Stimulated activated CD4-positive, alpha-beta T cell treated with anti-CD3 and anti-CD28 coated beads, Interleukin-12 subunit alpha, Interleukin-12 subunit beta, amount 100 ng/mL, for 48 hours (primary cell): Measurements from ENCODE around the gene ATAD3C.

Source experiments
- DNase-seq, 3 donors: peaks; one replicate each; pipeline ENCODE4 v3.0.0-alpha.2; 2020; ENCODE audit warnings: low read depth in 2 of 3, low spot score in 1 of 3

ATAD3C gene

GRCh38 chr1:1430992-1431844 lies 18.3 kb upstream of the ATAD3C start:
- no peak for DNase-seq

GRCh38 chr1:1431845-1432273 lies 17.6 kb upstream of the ATAD3C start:
- DNase-seq = no peak

DNA sequence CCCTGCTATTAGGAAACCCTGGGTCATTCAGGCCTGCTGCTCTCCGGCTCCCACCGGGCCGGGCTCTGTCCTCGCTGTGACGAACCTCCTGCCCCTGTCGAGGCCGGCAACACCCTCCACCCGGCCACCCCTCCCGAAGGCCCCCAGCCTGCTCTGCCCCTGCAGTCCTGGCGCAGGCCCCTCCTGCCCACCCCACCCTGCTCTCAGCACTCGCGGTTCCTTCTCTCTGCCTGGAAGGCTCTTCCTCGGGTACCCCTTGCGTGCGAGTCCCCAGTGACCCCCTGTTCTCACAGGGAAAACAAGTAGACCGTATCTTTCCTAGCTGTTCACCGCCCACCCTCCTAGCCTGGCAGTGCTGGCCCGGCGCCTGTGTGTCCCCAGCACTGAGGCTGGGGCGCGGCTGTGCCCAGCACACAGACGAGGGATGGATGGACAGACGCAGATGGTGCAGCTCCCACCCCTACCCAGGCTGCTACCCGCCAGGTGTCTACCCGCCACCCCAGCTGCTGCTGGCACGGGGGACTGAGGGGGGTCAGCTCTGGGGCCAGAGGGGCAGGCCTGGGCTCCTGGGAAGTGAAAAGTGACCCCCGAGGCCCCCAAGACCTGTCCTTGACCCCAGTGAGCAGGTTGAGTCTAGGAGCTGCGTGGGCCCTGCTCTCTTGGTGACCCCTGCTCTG lies 17.1 kb upstream of the ATAD3C start:
- no peak for DNase-seq

- no peak for DNase-seq
Measured at GRCh38 chr1:1432951-1433803, 16.3 kb upstream of the ATAD3C start.

GRCh38 chr1:1433804-1434130 lies 15.7 kb upstream of the ATAD3C start:
- peak; percentile 60 to 62 (median 62) for DNase-seq

DNA sequence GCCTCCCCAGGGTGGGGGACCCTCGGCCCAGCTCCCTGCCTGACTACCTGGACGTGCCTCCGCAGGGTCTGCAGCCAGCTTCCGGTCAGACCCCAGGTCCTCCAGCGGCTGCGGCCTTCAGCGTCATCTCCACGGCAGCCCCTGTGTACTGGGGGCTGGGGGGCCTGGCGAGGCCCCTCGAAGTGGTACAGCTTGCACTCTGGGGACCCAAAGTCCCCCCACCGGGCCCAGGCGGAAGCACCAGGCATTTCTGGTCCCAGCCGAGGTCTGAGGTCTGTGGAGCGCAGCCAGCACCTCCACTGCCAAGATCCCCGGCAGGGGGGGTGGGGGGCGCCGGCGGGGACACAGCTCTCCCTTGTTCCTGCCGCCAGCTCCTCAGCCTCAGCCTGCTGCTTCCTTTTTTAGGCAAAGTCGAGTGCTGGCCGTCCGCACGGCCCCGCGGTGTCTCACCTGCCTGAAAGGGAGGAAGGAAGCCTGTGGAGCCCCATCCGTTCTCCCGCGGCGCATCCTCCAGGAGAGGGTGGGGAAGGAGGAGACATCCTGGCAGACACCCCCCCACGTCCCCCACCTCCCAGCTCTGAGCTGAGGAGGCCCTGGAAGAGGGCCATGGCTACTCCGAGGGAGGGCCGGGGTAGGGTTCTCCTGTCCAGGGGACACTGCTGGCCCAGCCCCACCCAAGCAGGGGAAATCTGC lies 15.2 kb upstream of the ATAD3C start:
- DNase-seq = no peak

- DNase-seq = no peak
Measured at GRCh38 chr1:1434824-1435105, 14.7 kb upstream of the ATAD3C start.

- peak in 2 of 3 donors; percentile 53 for DNase-seq
Measured at GRCh38 chr1:1435106-1435903, 14.2 kb upstream of the ATAD3C start, which contains the start of gene VWA1. TSS of gene VWA1 (plus strand) at chr1:1435690. CDS start at chr1:1435749, 59 bp downstream.

- DNase-seq = no peak
Measured at GRCh38 chr1:1435911-1436629, 13.4 kb upstream of the ATAD3C start.

DNA sequence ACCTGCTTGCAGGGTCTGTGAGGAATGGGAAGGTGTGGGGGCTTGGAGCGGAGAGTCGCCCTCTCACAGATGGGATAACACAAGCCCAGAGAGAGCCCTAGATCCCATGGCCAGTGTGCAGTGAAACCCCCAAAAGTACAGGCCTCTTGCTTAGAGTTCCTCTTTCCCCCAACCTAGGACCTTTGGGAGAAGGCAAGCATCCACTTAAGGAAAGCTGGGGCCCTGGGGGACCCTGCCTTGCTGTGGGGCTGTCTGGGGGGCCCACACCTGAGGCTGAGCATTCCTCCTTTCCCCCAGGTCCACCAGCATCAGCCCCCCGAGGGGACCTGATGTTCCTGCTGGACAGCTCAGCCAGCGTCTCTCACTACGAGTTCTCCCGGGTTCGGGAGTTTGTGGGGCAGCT lies 12.9 kb upstream of the ATAD3C start:
- no peak for DNase-seq

DNA sequence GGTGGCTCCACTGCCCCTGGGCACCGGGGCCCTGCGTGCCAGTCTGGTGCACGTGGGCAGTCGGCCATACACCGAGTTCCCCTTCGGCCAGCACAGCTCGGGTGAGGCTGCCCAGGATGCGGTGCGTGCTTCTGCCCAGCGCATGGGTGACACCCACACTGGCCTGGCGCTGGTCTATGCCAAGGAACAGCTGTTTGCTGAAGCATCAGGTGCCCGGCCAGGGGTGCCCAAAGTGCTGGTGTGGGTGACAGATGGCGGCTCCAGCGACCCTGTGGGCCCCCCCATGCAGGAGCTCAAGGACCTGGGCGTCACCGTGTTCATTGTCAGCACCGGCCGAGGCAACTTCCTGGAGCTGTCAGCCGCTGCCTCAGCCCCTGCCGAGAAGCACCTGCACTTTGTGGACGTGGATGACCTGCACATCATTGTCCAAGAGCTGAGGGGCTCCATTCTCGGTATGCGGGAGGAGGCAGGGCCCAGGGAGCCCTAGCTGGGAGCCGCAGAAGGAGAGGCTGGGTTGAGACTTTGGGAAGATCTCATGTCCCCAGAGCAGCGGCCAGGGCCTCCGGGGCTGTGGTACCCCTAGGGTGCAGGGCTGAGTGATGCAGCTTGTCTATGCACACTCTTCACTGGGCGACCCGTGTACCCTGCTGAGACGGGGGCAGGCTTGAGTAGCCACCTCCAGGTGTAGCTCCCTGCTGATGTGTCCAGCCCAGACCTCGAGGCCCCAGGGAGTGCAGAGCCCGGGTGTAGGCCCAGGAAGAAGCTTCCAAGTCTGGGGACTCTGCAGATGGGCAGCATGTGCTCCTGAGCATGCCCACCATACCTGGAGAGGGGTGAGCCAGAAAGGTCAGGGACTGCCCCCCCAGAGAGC lies 12.2 kb upstream of the ATAD3C start:
- no peak for DNase-seq

DNA sequence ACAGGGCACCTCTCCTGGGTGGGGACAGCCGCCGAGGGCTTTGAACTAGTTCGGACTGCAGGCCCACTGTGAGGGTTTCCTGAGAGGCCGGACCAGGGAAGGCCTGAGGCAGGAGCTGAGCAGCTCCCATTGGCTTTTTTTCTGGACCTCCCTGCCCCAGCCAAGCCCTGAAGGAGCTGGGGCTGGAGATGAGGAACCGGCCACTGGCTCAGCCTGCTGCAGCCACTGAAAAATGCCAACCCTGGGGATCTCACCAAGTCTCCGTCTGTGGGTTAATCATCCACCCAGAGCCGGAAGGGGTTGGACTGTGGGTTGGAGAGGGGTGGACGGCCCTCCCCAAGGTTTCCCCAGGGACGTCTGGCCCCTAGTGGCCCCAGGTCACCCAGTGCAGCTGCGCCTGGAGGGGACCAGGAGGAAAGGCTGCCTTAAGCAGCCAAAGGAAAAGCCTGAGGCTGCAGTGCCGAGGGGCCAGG lies 11.5 kb upstream of the ATAD3C start:
- no peak for DNase-seq

DNA sequence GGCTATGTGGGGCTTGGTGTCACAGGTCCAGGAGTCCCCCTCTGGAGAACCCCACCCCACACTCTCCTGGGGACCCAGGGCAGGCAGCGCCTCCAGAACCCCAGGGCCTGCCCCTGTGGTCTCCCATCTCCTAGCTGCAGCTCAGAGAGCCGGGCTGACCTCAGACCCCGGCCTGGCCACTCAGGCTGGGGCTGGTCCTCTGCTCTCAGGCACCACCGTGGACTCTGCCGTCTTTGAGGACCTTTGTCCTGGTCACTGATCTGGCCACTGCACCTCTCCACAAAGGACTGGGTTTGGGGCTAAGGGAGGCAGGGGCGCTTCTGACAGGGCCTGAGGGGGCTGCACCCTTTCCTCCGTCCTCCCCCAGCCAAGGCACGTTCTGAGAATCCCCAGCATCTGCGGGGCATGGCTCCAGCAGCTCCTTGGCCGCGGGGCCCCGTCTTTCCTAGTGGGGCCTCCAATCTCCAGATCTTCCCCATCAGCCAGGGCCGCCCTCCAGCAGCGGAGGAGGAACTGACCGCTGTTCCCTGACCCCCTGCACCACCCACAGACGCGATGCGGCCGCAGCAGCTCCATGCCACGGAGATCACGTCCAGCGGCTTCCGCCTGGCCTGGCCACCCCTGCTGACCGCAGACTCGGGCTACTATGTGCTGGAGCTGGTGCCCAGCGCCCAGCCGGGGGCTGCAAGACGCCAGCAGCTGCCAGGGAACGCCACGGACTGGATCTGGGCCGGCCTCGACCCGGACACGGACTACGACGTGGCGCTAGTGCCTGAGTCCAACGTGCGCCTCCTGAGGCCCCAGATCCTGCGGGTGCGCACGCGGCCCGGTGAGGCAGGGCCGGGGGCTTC lies 10.7 kb upstream of the ATAD3C start:
- no peak for DNase-seq

GRCh38 chr1:1439546-1440261 lies 9.8 kb upstream of the ATAD3C start:
- no peak for DNase-seq

- no peak for DNase-seq
Measured at GRCh38 chr1:1440262-1441001, 9.1 kb upstream of the ATAD3C start.
